HS-5 (cell line): Measurements from ENCODE around the gene ONECUT1.
"Not testable (repeated sequence)": the region's sequence is repeated elsewhere in the genome, so short reads cannot be mapped to it uniquely, and the experiment has no call there.

Experiments
- DNase-seq: peaks from one replicate; pipeline ENCODE4 v3.0.0-alpha.2; 2012; ENCODE audit warnings: low read depth

ONECUT1 gene

DNA sequence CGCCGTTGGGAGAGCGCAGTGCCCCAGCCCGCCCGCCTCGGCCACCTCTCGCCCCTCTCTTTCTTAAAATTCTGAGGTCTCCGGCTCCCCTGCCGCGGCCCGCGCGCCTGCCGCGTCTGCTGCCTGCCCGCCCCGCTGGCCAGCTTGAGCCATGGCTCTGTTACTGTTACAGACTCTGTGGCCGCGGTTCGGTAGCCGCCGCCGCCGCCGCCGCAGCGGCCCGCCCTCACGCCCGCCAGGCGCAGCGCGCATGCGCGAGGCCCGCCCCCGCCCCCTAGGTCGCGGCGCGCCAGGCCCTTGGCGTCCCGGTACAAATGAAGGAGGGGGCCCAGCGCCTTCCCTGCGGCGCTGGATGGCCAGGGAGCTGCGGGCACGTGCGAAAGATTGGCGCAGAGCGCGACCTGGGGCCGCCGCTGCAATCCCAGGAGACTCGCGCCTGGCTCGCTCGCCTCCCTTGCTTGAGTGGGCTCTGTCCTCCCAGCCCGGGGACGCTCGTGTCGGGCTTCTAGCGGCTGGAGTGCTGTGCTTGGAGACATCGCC, at the start of gene ONECUT1:
Gene ONECUT1, minus strand, starts transcription at position 168 of the 540 bp plus-strand sequence. CDS start 452 bp downstream, outside the sequence.
- DNase-seq = no peak

GRCh38 chr15:52834379-52834778, 44.2 kb upstream of the ONECUT1 start:
- DNase-seq = no peak

- not testable (repeated sequence) for DNase-seq
These were observed 34.2 kb upstream of the ONECUT1 start for GRCh38 chr15:52824169-52824942.

GRCh38 chr15:52822475-52822874, 32.3 kb upstream of the ONECUT1 start:
- no peak for DNase-seq

- DNase-seq = no peak
These were observed 29.1 kb upstream of the ONECUT1 start for GRCh38 chr15:52819253-52819652.

DNA sequence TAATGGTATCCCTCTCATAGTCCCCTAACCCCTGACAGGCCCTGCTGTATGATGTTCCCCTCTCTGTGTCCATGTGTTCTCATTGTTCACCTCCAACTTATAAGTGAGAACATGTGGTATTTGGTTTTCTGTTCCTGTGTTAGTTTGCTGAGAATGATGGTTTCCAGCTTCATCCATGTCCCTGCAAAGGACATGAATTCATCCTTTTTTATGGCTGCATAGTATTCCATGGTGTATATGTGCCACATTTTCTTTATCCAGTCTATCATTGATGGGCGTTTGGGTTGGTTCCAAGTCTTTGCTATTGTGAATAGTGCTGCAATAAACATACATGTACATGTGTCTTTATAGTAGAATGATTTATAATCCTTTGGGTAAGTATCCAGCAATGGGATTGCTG, 25.8 kb upstream of the ONECUT1 start:
- not testable (repeated sequence) for DNase-seq

- DNase-seq = no peak
These were observed 18.9 kb upstream of the ONECUT1 start for GRCh38 chr15:52808996-52809395.

DNA sequence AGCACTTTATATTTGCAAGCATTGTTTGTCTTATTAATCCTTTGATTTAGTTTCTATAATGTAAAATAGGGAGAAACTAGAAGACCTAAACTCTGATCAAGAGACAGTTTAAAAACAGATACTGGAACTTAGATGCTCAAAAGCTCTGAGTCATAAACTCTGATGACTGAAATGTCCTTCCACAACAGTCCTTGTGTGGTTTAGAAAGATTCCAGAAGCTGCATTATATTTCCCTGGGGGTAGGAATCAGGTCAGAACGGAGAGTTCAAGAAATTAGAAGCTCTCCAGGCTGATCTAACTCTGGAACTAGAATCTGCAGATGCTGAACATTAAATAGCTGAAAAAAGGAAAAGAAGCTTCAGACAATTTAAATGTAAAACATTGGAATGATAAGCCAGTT, 18.3 kb upstream of the ONECUT1 start:
- DNase-seq = no peak

DNA sequence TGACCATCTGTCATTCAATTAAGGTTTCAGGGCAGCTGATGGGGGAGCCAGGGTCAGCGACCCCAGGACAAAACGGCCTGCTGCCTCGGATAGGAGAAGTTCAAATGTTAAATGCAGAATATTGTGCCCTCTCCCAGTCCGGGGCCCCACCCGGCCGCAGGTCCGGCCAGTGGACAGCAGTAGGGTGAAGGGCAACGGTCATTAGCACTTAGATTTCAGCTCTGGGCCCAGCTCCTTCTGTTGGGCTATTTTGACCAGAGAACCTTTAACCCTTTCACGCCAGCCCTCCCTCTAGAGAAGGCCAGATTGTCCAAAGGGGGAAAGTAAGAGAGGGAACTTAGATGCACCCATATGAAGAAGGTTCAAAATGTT, 16.1 kb upstream of the ONECUT1 start:
- no peak for DNase-seq

- DNase-seq = no peak
These were observed 15.5 kb upstream of the ONECUT1 start for GRCh38 chr15:52805351-52806283.

GRCh38 chr15:52804526-52805081, 14.5 kb upstream of the ONECUT1 start:
- DNase-seq = no peak

DNA sequence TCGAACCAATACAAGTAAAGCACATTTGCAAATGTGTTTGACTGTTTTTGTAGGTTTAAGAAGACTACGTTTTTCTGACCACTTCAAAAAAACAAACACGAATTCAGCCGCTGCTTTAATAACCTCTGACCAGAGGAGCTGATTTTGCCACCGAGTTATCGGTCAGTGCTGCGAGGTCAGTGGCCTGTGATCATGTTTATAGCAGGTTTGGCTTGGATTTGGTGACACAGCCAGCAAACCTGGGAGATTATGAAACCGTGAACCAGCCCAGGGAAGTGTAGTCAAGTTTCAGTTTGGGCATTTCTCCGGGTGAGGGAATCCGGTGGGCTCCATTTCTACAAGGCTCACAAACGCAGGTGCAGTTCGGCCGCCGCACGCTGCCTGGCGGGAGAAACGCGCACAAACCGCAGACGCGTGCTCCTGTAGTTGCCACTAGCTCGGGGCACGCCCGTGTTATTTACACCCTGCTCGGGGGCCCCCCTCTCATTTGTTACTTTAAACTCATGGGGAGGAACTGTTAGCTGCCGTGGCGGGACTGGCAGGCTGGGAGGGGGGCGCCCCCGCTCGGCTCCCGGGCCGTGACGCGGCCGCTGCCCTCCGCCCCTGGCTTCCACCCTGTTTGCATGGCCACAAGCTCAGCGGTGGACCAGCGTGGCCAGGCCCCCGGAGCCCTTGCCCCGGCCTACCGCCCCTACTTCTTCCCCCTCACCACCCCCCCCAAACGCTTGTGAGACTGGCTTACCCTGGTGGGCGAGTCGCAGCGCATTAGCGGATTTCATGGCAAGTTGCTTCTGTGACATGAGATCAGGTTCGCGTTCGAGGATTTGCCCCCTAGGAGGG, 13.6 kb upstream of the ONECUT1 start:
- no peak for DNase-seq

GRCh38 chr15:52803108-52803466, 13.0 kb upstream of the ONECUT1 start:
- DNase-seq = no peak

DNA sequence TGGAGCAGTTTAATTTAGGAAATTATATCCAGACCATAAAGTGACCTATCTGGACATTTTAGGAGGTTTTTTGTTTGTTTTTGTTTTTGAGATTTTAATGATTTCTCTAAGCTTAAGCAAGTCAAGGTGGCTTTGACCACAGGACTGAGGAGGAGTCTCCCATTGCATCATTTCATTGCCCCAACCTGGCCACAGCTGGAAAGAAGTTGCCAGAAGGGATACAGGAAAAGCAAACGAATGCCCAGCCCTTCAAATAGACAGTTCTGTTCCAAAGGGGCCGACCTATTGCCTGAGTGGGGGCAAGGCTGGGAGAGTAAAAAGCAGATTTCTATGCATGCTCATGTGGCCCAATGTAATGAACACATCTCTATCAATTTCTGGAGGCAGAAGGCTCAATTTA, 12.0 kb upstream of the ONECUT1 start:
- no peak for DNase-seq

DNA sequence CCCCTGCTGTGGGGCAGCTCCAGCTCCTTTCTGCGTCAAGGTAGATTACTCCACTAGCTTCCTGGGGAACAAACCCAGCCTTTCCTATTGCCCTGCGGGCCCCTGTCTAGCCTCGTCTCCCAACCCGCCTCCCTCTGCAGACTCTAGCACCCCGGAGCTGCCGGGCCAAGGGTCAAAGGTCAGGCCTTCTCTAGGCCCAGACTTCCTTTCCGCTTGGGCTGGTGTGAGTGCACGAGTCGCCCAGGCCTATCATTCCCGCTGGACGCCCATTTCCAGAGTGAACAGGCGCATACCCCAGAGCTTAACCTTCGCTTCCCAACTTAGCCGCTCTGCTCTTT, 11.6 kb upstream of the ONECUT1 start:
- DNase-seq = no peak

- DNase-seq = no peak
These were observed 11.0 kb upstream of the ONECUT1 start for GRCh38 chr15:52800828-52801747.

DNA sequence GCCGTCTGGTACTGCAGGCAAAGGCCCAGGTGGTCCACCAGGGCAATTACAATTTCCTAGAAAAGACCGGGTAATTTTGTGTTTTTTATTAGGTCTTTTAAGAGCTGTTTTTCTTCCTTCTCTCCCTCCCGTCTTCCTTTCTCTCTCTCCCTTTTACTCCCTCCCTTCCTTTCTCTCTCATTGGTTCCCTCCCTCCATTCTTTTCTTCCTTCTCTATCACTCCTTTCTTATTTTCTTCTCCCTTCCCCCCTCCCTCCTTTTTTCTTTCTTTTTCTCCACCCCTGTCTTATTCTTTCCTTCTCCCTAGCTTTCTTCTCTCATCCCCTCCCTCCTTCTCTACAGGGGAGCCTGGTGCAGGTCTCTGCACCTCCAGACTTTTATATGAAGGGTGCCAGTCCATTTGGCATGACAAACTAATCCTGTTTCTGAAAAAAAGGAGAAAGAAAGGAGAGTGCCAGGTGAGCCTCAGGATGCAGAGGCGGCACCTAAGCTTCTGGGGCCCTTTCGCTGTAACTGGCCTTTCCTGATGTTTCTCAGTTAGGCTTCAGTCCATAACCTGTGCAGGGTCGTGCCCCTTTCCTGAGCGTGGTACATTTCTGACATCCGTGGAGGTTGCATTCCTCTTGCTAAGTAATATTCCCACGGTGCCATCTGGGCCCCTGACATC, 9.1 kb upstream of the ONECUT1 start:
- no peak for DNase-seq

DNA sequence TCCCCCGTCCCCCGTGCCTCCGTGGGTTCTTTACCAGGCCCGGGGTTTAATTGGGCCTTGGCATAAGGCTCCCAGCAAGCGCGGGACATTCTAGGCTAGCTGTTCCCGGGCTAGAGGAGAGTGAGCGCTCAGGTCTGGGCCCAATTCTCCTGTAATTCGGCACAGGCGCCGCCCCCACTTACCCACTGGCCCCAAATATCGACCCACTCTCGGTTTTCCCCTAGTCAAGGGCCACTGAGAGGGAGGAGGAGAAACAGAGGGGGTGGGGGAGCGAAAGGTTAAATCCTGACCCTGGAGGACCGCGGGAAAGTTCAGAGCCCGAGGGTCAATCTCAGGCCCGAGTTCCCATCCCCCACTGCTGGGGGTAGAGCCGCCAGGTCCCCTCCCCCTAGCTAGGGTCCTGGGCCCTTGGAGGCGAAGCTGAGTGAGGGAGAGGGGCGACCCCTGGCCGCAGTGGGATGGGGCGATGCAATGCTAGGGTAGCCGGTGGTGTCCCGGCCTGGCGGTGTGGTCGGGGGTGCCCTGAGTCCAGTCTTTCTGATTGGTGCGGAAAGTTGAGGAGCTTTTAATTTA, 8.5 kb upstream of the ONECUT1 start:
- no peak for DNase-seq

DNA sequence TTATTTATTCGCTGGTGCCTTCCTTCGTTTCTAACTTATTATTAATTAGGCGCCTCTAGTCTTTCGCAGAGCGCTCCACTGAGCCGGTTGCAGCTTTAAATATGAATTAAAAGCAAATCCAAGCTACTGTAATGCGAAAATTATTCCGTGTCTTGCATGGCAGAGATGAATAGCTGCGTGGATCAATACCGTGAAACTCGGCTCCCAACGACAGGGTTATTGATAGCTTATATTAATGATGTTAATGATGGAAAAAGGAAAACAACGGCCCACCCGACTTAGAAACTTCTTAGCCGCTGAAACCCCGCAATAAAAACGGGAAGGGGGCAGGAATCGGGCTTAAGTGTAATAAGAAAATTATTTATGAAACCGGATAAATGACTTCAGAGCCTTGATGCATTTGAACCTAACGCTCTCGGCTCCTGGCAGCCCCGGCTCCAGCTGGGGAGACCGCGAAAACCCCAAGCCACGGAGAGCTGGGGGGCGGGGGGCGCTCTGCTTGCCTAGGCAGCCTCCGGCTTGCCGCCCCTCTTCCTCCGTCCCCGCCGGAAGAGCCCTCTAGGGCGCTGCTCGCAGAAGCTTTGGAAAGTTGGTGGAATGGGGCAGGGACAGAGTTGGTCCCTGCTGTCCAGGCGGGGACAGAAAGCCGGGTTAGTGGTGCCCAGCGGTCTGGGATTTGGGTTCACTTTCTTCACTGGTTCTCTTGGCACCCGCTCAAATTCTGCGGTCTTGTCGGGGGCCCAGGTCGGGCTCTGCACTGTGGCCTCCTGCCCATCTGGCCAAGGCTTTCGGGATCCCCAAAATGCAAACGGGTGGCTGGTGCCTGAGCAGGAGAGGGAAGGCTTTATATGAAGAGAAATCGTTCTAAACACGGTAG, 7.7 kb upstream of the ONECUT1 start:
- no peak for DNase-seq
